Measurements from ENCODE around the gene FSIP1. TPM values are rescaled to one million over a fixed set of nuclear protein-coding genes. Genes with fewer than 3 reads are reported as not detected.

Gene FSIP1
- total RNA-seq, 5 donors from 2014 or later (not counting 1 experiment from before 2014, with no cell fraction given) = 0.30 to 1.0 (median 0.43) TPM

DNA sequence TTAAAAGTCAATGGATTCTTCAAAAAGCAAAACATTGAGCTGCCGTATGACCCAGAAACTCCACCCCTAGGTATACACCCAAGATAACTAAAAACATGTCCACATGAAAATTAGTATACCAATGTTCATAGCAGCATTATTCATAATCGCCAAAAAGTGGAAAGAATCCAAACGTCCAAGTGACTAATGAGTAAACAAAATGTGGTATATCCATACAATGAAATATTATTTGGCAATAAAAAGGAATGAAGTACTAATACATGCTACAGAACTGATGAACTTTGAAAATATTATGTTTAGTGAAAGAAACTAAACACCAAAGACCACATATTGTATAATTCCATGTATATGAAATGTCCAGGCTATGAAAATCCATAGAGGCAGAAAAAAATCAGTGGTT lies 123.9 kb downstream of the FSIP1 start:
- WGBS (ENCODE audit: insufficient coverage) = no CpG with 5 or more reads among the region's 3 CpGs
- Histone ChIP-seq H3K36me3 (ENCODE audit: control insufficient read depth in 2 of 2, extremely low read depth in 1 of 2, insufficient read depth in 1 of 2, low read length in 1 of 2) (no peaks in the 10 kb centered on the region), H3K27ac (ENCODE audit: low read length) (no peak overlapping the region), H3K4me1 (ENCODE audit: control insufficient read depth in 1 of 2, extremely low read depth in 1 of 2, insufficient read depth in 2 of 2, low read length in 2 of 2) (no peaks in the 10 kb centered on the region), H3K9me3 (no peaks in the 10 kb centered on the region), H3K27me3 (replicated peaks in 1 of 2; ENCODE audit: control insufficient read depth in 2 of 2, extremely low read depth in 1 of 2, insufficient read depth in 2 of 2, low read length in 1 of 2) (no peaks in the 10 kb centered on the region), H3K4me3 (ENCODE audit: control insufficient read depth in 1 of 2, extremely low read depth in 1 of 2, low read length in 1 of 2) (no peak overlapping the region)
- H3K36me3 Mint-ChIP-seq = no peaks in the 10 kb centered on the region
- no peak overlapping the region for H3K27ac Mint-ChIP-seq
- peaks cover 1 to 7% of the 10 kb centered on the region in 2 donors for H3K27me3 Mint-ChIP-seq
- no peak overlapping the region for H3K4me3 Mint-ChIP-seq
- CTCF ChIA-PET = interaction anchor here (0.5 to 0.7 kb wide), 2 partner anchors 14 to 29 kb away, joined by 3 to 4 read pairs; no protein-coding TSS in a partner anchor
- no peak for ATAC-seq (replicated peaks in 1 of 4)
- H3K4me1 Mint-ChIP-seq = no peaks in the 10 kb centered on the region
- H3K9me3 Mint-ChIP-seq = peaks cover 0 to 5% (median 2%) of the 10 kb centered on the region in 3 donors
- POLR2A ChIA-PET = interaction anchor here in 1 of 2 donors (0.6 kb wide), 1 partner anchor 75 kb away, joined by 3 read pairs; no protein-coding TSS in a partner anchor
- DNase-seq = no peak

DNA sequence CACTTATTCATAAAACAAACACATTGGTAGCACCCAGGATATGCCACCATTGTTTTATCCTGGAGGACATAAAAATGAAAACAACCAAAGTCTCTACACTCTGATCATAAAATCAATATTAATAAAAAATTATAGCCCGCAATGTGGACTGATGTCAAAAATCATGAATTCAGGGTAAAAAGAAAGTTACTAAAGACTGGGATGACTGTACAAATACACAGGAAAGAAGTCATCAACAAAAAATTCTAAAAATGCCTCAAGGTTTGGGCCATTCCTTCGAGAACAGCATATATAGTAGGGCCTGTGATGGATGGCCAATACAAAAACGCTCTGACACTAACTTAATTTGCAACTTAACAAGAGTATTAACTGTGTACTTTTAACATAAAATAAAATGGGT lies 125.0 kb downstream of the FSIP1 start:
- H3K4me1 Mint-ChIP-seq = no peaks in the 10 kb centered on the region
- H3K27ac Mint-ChIP-seq = no peak overlapping the region
- CTCF ChIA-PET = interaction anchor here in 1 of 2 donors (0.7 kb wide), 1 partner anchor 10 kb away, joined by 4 read pairs; no protein-coding TSS in a partner anchor
- Histone ChIP-seq H3K27me3 (replicated peaks in 1 of 2; ENCODE audit: control insufficient read depth in 2 of 2, extremely low read depth in 1 of 2, insufficient read depth in 2 of 2, low read length in 1 of 2) (no peaks in the 10 kb centered on the region), H3K9me3 (no peaks in the 10 kb centered on the region), H3K36me3 (ENCODE audit: control insufficient read depth in 2 of 2, extremely low read depth in 1 of 2, insufficient read depth in 1 of 2, low read length in 1 of 2) (no peaks in the 10 kb centered on the region), H3K27ac (ENCODE audit: low read length) (no peak overlapping the region), H3K4me3 (ENCODE audit: control insufficient read depth in 1 of 2, extremely low read depth in 1 of 2, low read length in 1 of 2) (no peak overlapping the region), H3K4me1 (ENCODE audit: control insufficient read depth in 1 of 2, extremely low read depth in 1 of 2, insufficient read depth in 2 of 2, low read length in 2 of 2) (no peaks in the 10 kb centered on the region)
- H3K4me3 Mint-ChIP-seq = no peak overlapping the region
- H3K36me3 Mint-ChIP-seq = no peaks in the 10 kb centered on the region
- WGBS (ENCODE audit: insufficient coverage) = no CpG with 5 or more reads among the region's 3 CpGs
- H3K9me3 Mint-ChIP-seq = peaks cover 0 to 5% (median 2%) of the 10 kb centered on the region in 3 donors
- no peak for DNase-seq
- peaks cover 1 to 7% of the 10 kb centered on the region in 2 donors for H3K27me3 Mint-ChIP-seq
- ATAC-seq (replicated peaks in 1 of 4) = no peak
- POLR2A ChIA-PET = interaction anchor here (0.6 to 0.7 kb wide), 2 partner anchors 13 to 80 kb away, joined by 3 to 4 read pairs; no protein-coding TSS in a partner anchor

DNA sequence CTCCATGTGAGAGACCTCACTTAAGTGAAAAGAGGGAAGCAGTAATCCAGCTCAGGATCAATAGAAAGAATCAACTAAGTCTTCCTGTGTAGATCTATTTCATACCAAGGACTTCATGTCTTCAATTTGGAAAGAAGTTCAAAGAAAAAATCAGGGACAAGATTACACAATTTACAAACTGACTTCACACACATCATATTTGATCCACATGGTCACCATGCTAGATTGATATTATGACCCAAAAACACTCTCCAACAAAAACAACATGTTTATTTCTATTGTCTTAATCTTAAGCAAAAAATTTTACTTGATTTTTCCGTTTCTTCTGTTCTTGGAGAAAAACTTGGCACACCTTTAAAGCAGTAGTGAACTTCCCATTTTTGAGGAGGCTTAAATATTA lies 125.5 kb downstream of the FSIP1 start:
- Mint-ChIP-seq H3K27me3 (peaks cover 1 to 7% of the 10 kb centered on the region in 2 donors), H3K4me3 (no peak overlapping the region), H3K9me3 (peaks cover 0 to 5% (median 2%) of the 10 kb centered on the region in 3 donors), H3K4me1 (no peaks in the 10 kb centered on the region), H3K36me3 (no peaks in the 10 kb centered on the region), H3K27ac (no peak overlapping the region)
- CTCF ChIA-PET = no interaction called here
- H3K4me3 ChIP-seq (ENCODE audit: control insufficient read depth in 1 of 2, extremely low read depth in 1 of 2, low read length in 1 of 2) = no peak overlapping the region
- POLR2A ChIA-PET = no interaction called here
- H3K27me3 ChIP-seq (replicated peaks in 1 of 2; ENCODE audit: control insufficient read depth in 2 of 2, extremely low read depth in 1 of 2, insufficient read depth in 2 of 2, low read length in 1 of 2) = no peaks in the 10 kb centered on the region
- no peak overlapping the region for H3K27ac ChIP-seq (ENCODE audit: low read length)
- DNase-seq (no peak), ATAC-seq (replicated peaks in 1 of 4) (no peak)
- no CpG with 5 or more reads among the region's 1 CpG for WGBS (ENCODE audit: insufficient coverage)
- H3K36me3 ChIP-seq (ENCODE audit: control insufficient read depth in 2 of 2, extremely low read depth in 1 of 2, insufficient read depth in 1 of 2, low read length in 1 of 2) = no peaks in the 10 kb centered on the region
- no peaks in the 10 kb centered on the region for H3K4me1 ChIP-seq (ENCODE audit: control insufficient read depth in 1 of 2, extremely low read depth in 1 of 2, insufficient read depth in 2 of 2, low read length in 2 of 2)
- no peaks in the 10 kb centered on the region for H3K9me3 ChIP-seq

DNA sequence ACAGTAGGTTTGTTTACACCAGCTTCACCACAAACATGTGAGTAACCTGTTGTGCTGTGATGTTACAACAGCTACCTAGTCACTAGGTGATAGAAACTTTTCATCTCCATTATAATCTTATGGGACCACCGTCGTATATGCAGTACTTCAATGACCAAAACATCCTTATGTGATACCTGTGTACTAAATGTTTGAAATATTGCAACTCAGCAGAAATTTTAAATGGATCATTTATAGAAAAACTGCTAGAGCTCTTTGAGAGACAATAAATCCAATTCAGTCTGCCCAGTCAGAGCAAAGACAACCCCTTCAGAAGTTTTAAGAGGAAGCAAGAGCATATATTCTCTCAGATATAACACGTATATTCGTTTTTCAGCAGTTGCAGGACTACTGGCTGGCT lies 128.3 kb downstream of the FSIP1 start:
- H3K27ac Mint-ChIP-seq = no peak overlapping the region
- DNase-seq (no peak), ATAC-seq (replicated peaks in 1 of 4) (no peak)
- Histone ChIP-seq H3K4me1 (ENCODE audit: control insufficient read depth in 1 of 2, extremely low read depth in 1 of 2, insufficient read depth in 2 of 2, low read length in 2 of 2) (no peaks in the 10 kb centered on the region), H3K9me3 (no peaks in the 10 kb centered on the region), H3K36me3 (ENCODE audit: control insufficient read depth in 2 of 2, extremely low read depth in 1 of 2, insufficient read depth in 1 of 2, low read length in 1 of 2) (no peaks in the 10 kb centered on the region), H3K27ac (ENCODE audit: low read length) (no peak overlapping the region), H3K4me3 (ENCODE audit: control insufficient read depth in 1 of 2, extremely low read depth in 1 of 2, low read length in 1 of 2) (no peak overlapping the region), H3K27me3 (replicated peaks in 1 of 2; ENCODE audit: control insufficient read depth in 2 of 2, extremely low read depth in 1 of 2, insufficient read depth in 2 of 2, low read length in 1 of 2) (no peaks in the 10 kb centered on the region)
- ChIA-PET POLR2A (no interaction called here), CTCF (no interaction called here)
- H3K27me3 Mint-ChIP-seq = peaks cover 0 to 7% of the 10 kb centered on the region in 2 donors
- WGBS (ENCODE audit: insufficient coverage) = no CpG with 5 or more reads among the region's 4 CpGs
- H3K4me1 Mint-ChIP-seq = no peaks in the 10 kb centered on the region
- H3K9me3 Mint-ChIP-seq = peaks cover 0 to 5% (median 2%) of the 10 kb centered on the region in 3 donors
- H3K4me3 Mint-ChIP-seq = no peak overlapping the region
- H3K36me3 Mint-ChIP-seq = no peaks in the 10 kb centered on the region

DNA sequence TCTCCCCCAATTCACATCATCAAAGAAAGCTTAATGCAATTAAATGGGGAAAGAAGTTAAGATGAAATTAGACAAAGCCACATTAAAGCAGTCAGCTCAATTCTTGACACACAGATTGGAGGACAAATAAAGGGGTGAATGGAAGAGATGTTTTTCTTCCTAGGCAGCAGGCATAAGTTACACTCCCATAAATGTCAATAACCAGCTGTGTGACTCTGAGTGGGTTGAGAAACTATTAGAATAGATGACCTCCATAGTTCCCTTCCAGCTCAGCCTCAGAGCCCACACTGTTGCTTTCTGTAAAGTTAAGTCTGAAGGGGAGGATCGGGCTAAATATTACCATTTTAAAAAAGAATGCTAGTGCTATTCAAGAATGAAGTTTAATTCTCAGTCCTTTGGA lies 130.8 kb downstream of the FSIP1 start:
- WGBS (ENCODE audit: insufficient coverage) = no CpG with 5 or more reads among the region's 1 CpG
- POLR2A ChIA-PET = no interaction called here
- H3K27me3 Mint-ChIP-seq = peaks cover 0 to 4% of the 10 kb centered on the region in 2 donors

DNA sequence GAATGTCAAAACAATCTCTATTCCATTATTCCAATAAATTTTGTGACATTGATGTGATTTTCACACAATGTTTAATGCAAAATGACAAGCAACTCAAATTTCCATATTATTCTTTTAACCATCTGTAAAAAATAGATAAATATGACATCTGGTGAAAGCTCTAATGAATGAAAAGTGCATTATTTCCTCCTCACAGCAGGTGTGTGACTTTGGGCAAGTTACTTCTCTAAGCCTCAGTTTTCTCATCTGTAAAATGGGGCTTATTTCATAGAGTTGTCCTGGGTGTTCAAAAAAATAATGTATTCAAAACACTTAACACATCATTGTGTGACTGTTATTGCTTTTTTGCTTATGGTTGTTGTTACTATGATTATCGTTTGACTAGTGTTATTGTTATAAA lies 131.3 kb downstream of the FSIP1 start:
- no peaks in the 10 kb centered on the region for H3K36me3 ChIP-seq (ENCODE audit: control insufficient read depth in 2 of 2, extremely low read depth in 1 of 2, insufficient read depth in 1 of 2, low read length in 1 of 2)
- no peaks in the 10 kb centered on the region for H3K4me1 ChIP-seq (ENCODE audit: control insufficient read depth in 1 of 2, extremely low read depth in 1 of 2, insufficient read depth in 2 of 2, low read length in 2 of 2)
- no peak for ATAC-seq (replicated peaks in 1 of 4)
- WGBS (ENCODE audit: insufficient coverage) = no CpG with 5 or more reads among the region's 1 CpG
- CTCF ChIA-PET = no interaction called here
- H3K27ac ChIP-seq (ENCODE audit: low read length) = no peak overlapping the region
- H3K9me3 Mint-ChIP-seq = no peaks in the 10 kb centered on the region
- POLR2A ChIA-PET = no interaction called here
- no peaks in the 10 kb centered on the region for H3K27me3 ChIP-seq (replicated peaks in 1 of 2; ENCODE audit: control insufficient read depth in 2 of 2, extremely low read depth in 1 of 2, insufficient read depth in 2 of 2, low read length in 1 of 2)
- DNase-seq = no peak
- no peak overlapping the region for H3K4me3 ChIP-seq (ENCODE audit: control insufficient read depth in 1 of 2, extremely low read depth in 1 of 2, low read length in 1 of 2)
- peaks cover 0 to 4% of the 10 kb centered on the region in 2 donors for H3K27me3 Mint-ChIP-seq
- no peaks in the 10 kb centered on the region for H3K9me3 ChIP-seq
- no peaks in the 10 kb centered on the region for H3K36me3 Mint-ChIP-seq
- H3K4me1 Mint-ChIP-seq = peaks cover 0 to 6% (median 0%) of the 10 kb centered on the region in 3 donors
- no peak overlapping the region for H3K4me3 Mint-ChIP-seq
- no peak overlapping the region for H3K27ac Mint-ChIP-seq

More for the DNA sequence above, 130.8 kb downstream of the FSIP1 start:
- Mint-ChIP-seq H3K4me3 (no peak overlapping the region), H3K27ac (no peak overlapping the region), H3K9me3 (no peaks in the 10 kb centered on the region), H3K4me1 (peaks cover 0 to 4% (median 0%) of the 10 kb centered on the region in 3 donors), H3K36me3 (no peaks in the 10 kb centered on the region)
- no peaks in the 10 kb centered on the region for H3K9me3 ChIP-seq
- CTCF ChIA-PET = no interaction called here
- no peaks in the 10 kb centered on the region for H3K4me1 ChIP-seq (ENCODE audit: control insufficient read depth in 1 of 2, extremely low read depth in 1 of 2, insufficient read depth in 2 of 2, low read length in 2 of 2)
- H3K27ac ChIP-seq (ENCODE audit: low read length) = no peak overlapping the region
- no peaks in the 10 kb centered on the region for H3K36me3 ChIP-seq (ENCODE audit: control insufficient read depth in 2 of 2, extremely low read depth in 1 of 2, insufficient read depth in 1 of 2, low read length in 1 of 2)
- no peak overlapping the region for H3K4me3 ChIP-seq (ENCODE audit: control insufficient read depth in 1 of 2, extremely low read depth in 1 of 2, low read length in 1 of 2)
- no peaks in the 10 kb centered on the region for H3K27me3 ChIP-seq (replicated peaks in 1 of 2; ENCODE audit: control insufficient read depth in 2 of 2, extremely low read depth in 1 of 2, insufficient read depth in 2 of 2, low read length in 1 of 2)
- ATAC-seq (replicated peaks in 1 of 4) = no peak
- DNase-seq = no peak

DNA sequence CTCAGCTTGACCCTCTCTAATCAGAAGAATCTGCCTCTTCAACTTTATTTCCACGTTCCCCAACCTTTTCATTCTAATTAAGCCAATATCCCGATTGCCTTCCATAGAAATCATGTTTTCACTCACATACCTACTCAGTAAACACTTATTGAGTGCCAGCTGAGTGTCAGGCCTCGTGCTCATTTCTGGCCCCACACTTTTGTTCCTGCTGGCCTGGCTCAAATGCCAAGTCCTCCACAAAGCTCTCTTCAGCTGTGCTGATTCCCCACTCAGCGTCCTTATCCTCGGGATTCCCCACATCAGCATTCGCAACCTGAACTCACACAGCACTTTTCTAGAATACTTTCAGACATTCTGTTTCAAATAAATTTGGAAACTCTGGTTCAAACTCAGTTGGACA lies 132.9 kb downstream of the FSIP1 start:
- ChIA-PET CTCF (no interaction called here), POLR2A (no interaction called here)

More for the DNA sequence above, 132.9 kb downstream of the FSIP1 start:
- Mint-ChIP-seq H3K4me3 (no peak overlapping the region), H3K27ac (peak overlapping the region in 1 of 2 donors; percentile 11), H3K4me1 (peaks cover 0 to 6% (median 0%) of the 10 kb centered on the region in 3 donors), H3K27me3 (no peaks in the 10 kb centered on the region), H3K9me3 (no peaks in the 10 kb centered on the region), H3K36me3 (no peaks in the 10 kb centered on the region)
- H3K4me3 ChIP-seq (ENCODE audit: control insufficient read depth in 1 of 2, extremely low read depth in 1 of 2, low read length in 1 of 2) = no peak overlapping the region
- H3K4me1 ChIP-seq (ENCODE audit: control insufficient read depth in 1 of 2, extremely low read depth in 1 of 2, insufficient read depth in 2 of 2, low read length in 2 of 2) = no peaks in the 10 kb centered on the region
- 94% methylated on average over 6 of the region's 6 CpGs for WGBS (ENCODE audit: insufficient coverage)
- no peak for ATAC-seq (replicated peaks in 1 of 4)
- no peak for DNase-seq
- no peaks in the 10 kb centered on the region for H3K36me3 ChIP-seq (ENCODE audit: control insufficient read depth in 2 of 2, extremely low read depth in 1 of 2, insufficient read depth in 1 of 2, low read length in 1 of 2)
- H3K27ac ChIP-seq (ENCODE audit: low read length) = no peak overlapping the region
- no peaks in the 10 kb centered on the region for H3K27me3 ChIP-seq (replicated peaks in 1 of 2; ENCODE audit: control insufficient read depth in 2 of 2, extremely low read depth in 1 of 2, insufficient read depth in 2 of 2, low read length in 1 of 2)
- H3K9me3 ChIP-seq = no peaks in the 10 kb centered on the region

Measured in T-cell (primary cell).